Measurements from ENCODE around the gene VRK1.

DNA sequence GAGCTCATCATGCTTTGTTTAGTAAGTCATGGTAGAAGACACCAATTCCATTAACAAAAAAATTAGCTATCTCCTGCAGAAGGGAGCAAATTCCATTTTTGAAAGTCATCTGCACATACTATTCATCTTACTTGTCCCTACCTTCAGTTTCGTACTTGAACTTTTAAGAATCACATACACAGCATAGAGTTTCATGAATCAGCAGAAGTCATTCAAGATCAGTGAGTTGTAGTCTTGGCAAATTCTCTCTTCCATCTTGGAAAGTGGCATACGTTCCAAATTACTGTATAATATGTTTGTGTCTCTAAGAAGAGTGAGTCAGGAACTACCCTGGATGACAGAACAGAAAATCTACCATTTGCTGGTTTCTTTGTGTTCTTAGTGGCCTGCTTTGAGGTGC is 14.1 kb downstream of the VRK1 start:
- TF ChIP-seq, protein P1, sequence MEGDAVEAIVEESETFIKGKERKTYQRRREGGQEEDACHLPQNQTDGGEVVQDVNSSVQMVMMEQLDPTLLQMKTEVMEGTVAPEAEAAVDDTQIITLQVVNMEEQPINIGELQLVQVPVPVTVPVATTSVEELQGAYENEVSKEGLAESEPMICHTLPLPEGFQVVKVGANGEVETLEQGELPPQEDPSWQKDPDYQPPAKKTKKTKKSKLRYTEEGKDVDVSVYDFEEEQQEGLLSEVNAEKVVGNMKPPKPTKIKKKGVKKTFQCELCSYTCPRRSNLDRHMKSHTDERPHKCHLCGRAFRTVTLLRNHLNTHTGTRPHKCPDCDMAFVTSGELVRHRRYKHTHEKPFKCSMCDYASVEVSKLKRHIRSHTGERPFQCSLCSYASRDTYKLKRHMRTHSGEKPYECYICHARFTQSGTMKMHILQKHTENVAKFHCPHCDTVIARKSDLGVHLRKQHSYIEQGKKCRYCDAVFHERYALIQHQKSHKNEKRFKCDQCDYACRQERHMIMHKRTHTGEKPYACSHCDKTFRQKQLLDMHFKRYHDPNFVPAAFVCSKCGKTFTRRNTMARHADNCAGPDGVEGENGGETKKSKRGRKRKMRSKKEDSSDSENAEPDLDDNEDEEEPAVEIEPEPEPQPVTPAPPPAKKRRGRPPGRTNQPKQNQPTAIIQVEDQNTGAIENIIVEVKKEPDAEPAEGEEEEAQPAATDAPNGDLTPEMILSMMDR (IDR thresholded peaks at IDR 0.05; ENCODE audit: insufficient read depth, low read length), result no peak
- TF ChIP-seq POLR2AphosphoS5 (IDR thresholded peaks at IDR 0.05; ENCODE audit: low read depth) (no peak), GABPA (IDR thresholded peaks at IDR 0.05; ENCODE audit: low read depth) (no peak)
- TF ChIP-seq, protein P2, sequence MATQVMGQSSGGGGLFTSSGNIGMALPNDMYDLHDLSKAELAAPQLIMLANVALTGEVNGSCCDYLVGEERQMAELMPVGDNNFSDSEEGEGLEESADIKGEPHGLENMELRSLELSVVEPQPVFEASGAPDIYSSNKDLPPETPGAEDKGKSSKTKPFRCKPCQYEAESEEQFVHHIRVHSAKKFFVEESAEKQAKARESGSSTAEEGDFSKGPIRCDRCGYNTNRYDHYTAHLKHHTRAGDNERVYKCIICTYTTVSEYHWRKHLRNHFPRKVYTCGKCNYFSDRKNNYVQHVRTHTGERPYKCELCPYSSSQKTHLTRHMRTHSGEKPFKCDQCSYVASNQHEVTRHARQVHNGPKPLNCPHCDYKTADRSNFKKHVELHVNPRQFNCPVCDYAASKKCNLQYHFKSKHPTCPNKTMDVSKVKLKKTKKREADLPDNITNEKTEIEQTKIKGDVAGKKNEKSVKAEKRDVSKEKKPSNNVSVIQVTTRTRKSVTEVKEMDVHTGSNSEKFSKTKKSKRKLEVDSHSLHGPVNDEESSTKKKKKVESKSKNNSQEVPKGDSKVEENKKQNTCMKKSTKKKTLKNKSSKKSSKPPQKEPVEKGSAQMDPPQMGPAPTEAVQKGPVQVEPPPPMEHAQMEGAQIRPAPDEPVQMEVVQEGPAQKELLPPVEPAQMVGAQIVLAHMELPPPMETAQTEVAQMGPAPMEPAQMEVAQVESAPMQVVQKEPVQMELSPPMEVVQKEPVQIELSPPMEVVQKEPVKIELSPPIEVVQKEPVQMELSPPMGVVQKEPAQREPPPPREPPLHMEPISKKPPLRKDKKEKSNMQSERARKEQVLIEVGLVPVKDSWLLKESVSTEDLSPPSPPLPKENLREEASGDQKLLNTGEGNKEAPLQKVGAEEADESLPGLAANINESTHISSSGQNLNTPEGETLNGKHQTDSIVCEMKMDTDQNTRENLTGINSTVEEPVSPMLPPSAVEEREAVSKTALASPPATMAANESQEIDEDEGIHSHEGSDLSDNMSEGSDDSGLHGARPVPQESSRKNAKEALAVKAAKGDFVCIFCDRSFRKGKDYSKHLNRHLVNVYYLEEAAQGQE (IDR thresholded peaks at IDR 0.05; ENCODE audit: insufficient replicate concordance, low read depth), result no peak

Measured in HL-60 (cell line).